Daoy (cell line): Measurements from ENCODE around the gene SEMA5A. TPM values are rescaled to one million over a fixed set of nuclear protein-coding genes. Genes with fewer than 3 reads are reported as not detected.

ENCODE experiments used
- DNase-seq: peaks from one replicate; pipeline ENCODE4 v3.0.0-alpha.2; 2015; ENCODE audit warnings: low read depth
- total RNA-seq: library from RNA; depleted of rRNA; stranded (reverse); fragments of >200 nt; shearing (Covaris generic); gene quantifications from 2 replicates; pipeline ENCODE4 v1.2.3, GENCODE V29; 2014

SEMA5A gene
- total RNA-seq, 1 experiment from 2014 or later: 0.23 TPM

GRCh38 chr5:9059920-9060691 lies 485.8 kb downstream of the SEMA5A start:
- peak; percentile 53 for DNase-seq

- DNase-seq: no peak
Observed at GRCh38 chr5:9058666-9059065, 487.2 kb downstream of the SEMA5A start.

- DNase-seq: no peak
Observed at GRCh38 chr5:9058161-9058560, 487.7 kb downstream of the SEMA5A start.

GRCh38 chr5:9057406-9058000 lies 488.4 kb downstream of the SEMA5A start:
- DNase-seq: no peak

- no peak for DNase-seq
Observed at GRCh38 chr5:9056046-9056445, 489.8 kb downstream of the SEMA5A start.

GRCh38 chr5:9054821-9055589 lies 490.9 kb downstream of the SEMA5A start:
- DNase-seq: no peak

GRCh38 chr5:9054322-9054721 lies 491.6 kb downstream of the SEMA5A start:
- no peak for DNase-seq

- no peak for DNase-seq
Observed at GRCh38 chr5:9052421-9052820, 493.5 kb downstream of the SEMA5A start.

GRCh38 chr5:9051779-9052178 lies 494.1 kb downstream of the SEMA5A start:
- no peak for DNase-seq

- no peak for DNase-seq
Observed at GRCh38 chr5:9047932-9048331, 497.9 kb downstream of the SEMA5A start.

GRCh38 chr5:9046756-9047481 lies 499.0 kb downstream of the SEMA5A start:
- DNase-seq: peak; percentile 37

GRCh38 chr5:9045946-9046345 lies 499.9 kb downstream of the SEMA5A start:
- DNase-seq: no peak

- no peak for DNase-seq
Observed at GRCh38 chr5:9042241-9042640, 503.6 kb downstream of the SEMA5A start.

- DNase-seq: no peak
Observed at GRCh38 chr5:9040475-9040874, 505.4 kb downstream of the SEMA5A start.

- DNase-seq: no peak
Observed at GRCh38 chr5:9037048-9037447, 508.8 kb downstream of the SEMA5A start.

- no peak for DNase-seq
Observed at GRCh38 chr5:9035346-9035745, 510.5 kb downstream of the SEMA5A start.

- peak; percentile 14 for DNase-seq
Observed at GRCh38 chr5:9034649-9035048, 511.2 kb downstream of the SEMA5A start.

- DNase-seq: no peak
Observed at GRCh38 chr5:9033524-9033923, 512.4 kb downstream of the SEMA5A start.

GRCh38 chr5:9025942-9026341 lies 519.9 kb downstream of the SEMA5A start:
- DNase-seq: no peak

GRCh38 chr5:9020996-9021395 lies 524.9 kb downstream of the SEMA5A start:
- no peak for DNase-seq

GRCh38 chr5:9015937-9016270 lies 530.0 kb downstream of the SEMA5A start:
- no peak for DNase-seq

- no peak for DNase-seq
Observed at GRCh38 chr5:9015260-9015936, 530.5 kb downstream of the SEMA5A start.
